AG09309 (cell line): ENCODE measurements around the gene CD300H.

Source experiments
- DNase-seq: peaks from one replicate; pipeline ENCODE4 v3.0.0-alpha.2; 2010; ENCODE audit warnings: low read depth
- H3K4me3 ChIP-seq: 2 replicates; pipeline ENCODE4 v1.5.1; 2011; ENCODE audit warnings: mild to moderate bottlenecking, low read depth, low read length, moderate library complexity; ENCODE audit not compliant: control insufficient read depth
- CTCF ChIP-seq: IDR thresholded peaks from 2 replicates; pipeline ENCODE4 v1.5.1; 2011; ENCODE audit warnings: mild to moderate bottlenecking, low read depth, low read length, inconsistent platforms; ENCODE audit not compliant: insufficient read depth, control insufficient read depth; ENCODE audit errors: missing control alignments

The CD300H gene

GRCh38 chr17:74529243-74529642 is 38.1 kb downstream of the CD300H start:
- no peak overlapping the region for H3K4me3 ChIP-seq
- no peak for DNase-seq
- no peak for TF ChIP-seq CTCF

GRCh38 chr17:74528491-74529199 is 38.7 kb downstream of the CD300H start:
- H3K4me3 ChIP-seq, result no peak overlapping the region
- TF ChIP-seq CTCF, result no peak
- no peak for DNase-seq

- no peak overlapping the region for H3K4me3 ChIP-seq
- no peak for DNase-seq
- TF ChIP-seq CTCF, result no peak
Observed at GRCh38 chr17:74527756-74528155, 39.6 kb downstream of the CD300H start.

- no peak for TF ChIP-seq CTCF
- H3K4me3 ChIP-seq, result no peak overlapping the region
- DNase-seq, result no peak
Observed at GRCh38 chr17:74527081-74527480, 40.2 kb downstream of the CD300H start.

- no peak for TF ChIP-seq CTCF
- H3K4me3 ChIP-seq, result no peak overlapping the region
- no peak for DNase-seq
Observed at GRCh38 chr17:74526681-74527080, 40.6 kb downstream of the CD300H start.

GRCh38 chr17:74525781-74526288 is 41.5 kb downstream of the CD300H start:
- no peak for DNase-seq
- no peak overlapping the region for H3K4me3 ChIP-seq
- no peak for TF ChIP-seq CTCF
